SH-SY5Y (cell line): ENCODE measurements around the gene AOPEP.

ENCODE experiments used
- GATA2 ChIP-seq: IDR thresholded peaks from 2 replicates; pipeline ENCODE4 v1.6.1; 2011; ENCODE audit warnings: mild to moderate bottlenecking, low read depth, low read length
- GATA3 ChIP-seq: IDR thresholded peaks from 2 replicates; pipeline ENCODE4 v1.6.1; 2011; ENCODE audit warnings: low read depth, mild to moderate bottlenecking, low read length, moderate library complexity

AOPEP gene

DNA sequence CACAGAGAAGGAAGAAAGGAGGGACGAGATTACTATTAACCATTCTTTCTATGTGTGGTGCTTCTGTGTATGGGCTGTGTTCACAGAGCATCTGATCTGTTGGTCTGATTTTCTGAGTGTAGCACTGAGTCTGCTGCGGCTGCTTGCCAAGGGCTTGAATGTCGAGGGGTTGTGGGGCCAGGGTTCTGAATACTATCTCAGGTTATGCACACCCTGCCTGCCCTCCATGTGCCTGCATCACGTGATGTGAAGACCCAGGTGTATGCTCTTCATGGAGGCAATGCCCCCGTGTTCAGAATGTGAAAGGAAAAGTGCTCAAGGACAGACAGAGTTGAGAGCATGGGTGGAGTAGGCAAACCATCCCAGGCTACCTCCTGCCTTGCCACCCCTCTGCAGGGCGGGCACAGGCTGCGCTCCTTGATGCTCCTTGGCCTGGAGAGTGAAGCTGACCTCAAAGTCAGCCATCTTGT lies 336.1 kb downstream of the AOPEP start:
- TF ChIP-seq GATA3 (no peak), GATA2 (no peak)

DNA sequence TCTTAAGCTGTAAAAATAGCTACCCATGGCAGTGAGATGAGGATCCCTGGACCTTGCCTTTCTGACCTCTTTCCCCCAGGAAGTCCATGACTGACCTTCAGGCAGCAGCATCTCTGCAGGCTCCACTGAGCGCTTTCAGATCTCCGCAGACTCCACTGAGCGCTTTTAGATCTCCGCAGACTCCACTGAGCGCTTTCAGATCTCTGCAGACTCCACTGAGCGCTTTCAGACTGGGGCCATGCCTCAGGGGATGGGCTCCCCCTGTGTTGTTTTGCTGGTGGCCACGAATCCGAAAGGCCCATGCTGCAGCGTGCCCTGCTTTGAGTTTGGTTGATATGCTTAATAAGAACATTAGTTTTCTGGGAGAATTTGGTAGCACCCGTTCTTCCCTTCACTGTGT lies 336.8 kb downstream of the AOPEP start:
- TF ChIP-seq GATA3 (no peak), GATA2 (no peak)

DNA sequence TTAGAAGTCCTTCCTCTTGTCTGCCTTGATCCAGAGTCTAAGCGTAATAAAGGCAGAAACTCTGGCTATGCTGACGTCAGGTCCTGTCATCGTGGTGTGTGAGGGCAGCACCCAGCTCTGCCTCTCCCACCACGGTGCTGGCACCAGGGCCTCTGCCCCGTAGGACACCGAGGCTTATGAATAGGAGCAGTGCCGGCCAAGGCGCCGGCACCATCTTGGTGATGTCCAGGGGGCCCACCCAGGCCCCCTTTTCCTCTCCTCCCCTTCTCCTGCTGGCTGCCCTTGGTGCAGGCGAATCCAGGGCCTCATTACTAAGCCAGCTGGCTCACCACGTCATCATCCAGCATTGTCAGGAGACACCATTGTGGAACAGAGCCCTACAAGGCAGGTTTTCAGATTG lies 338.7 kb downstream of the AOPEP start:
- no peak for TF ChIP-seq GATA2
- TF ChIP-seq GATA3, result no peak

DNA sequence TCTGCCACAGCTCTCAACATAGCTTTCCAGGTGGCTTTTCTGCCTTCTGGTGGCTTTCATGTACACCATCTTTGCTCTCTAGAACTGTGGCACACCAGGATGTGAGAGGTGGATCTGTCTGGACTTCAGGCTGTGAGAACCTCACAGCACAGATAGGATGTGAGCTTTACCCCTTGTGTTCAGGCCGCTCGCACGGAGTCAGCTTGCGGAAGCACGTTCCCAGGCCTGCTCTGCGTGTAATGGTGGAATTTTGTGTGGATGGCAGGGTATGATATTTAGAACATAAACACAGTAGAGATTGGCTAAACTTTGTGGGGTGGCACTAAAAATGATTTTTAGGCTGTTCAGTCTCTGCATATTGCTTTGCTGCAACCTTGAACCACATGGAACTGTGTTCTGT lies 340.6 kb downstream of the AOPEP start:
- TF ChIP-seq GATA2, result no peak
- TF ChIP-seq GATA3, result no peak

DNA sequence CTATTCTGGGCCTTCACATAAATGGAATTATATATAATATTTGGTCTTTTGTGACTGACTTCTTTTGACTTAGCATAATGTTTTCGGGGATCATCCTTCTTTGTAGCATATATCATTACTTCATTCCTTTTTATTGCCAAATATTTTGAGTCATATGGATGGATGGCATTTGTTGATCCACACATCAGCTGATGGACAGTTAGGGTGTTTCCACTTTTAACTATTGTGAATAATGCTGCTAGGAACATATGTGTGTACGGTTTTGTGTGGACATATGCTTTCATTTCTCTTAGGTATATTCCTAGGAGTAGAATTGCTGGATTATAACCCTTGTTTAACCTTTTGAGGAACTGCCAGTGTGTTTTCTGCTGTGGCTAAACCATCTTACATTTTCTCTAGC lies 341.4 kb downstream of the AOPEP start:
- TF ChIP-seq GATA3 (no peak), GATA2 (no peak)

DNA sequence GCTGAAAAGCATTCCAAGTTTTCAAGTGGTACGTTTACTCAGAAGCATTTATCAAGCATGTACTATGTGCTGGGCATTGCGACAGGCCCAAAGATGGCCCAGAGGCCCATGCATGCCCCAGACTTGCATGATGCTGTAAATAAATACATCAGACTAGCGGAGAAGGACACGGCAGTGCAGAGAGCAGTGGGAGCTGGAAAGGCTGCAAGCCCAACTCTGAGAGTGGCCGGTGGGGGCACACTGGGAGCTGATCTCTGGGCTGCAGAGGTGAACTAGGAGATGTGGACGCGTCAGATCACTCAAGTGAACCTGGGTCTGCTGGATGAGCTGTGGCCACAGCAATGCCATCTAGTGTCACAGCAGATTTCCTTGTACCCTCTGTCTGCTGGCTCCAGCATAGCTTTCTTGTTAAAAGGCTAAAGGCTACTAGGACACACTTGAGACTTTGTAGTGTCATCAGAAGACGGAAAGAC lies 344.1 kb downstream of the AOPEP start:
- TF ChIP-seq GATA2 (no peak), GATA3 (no peak)

DNA sequence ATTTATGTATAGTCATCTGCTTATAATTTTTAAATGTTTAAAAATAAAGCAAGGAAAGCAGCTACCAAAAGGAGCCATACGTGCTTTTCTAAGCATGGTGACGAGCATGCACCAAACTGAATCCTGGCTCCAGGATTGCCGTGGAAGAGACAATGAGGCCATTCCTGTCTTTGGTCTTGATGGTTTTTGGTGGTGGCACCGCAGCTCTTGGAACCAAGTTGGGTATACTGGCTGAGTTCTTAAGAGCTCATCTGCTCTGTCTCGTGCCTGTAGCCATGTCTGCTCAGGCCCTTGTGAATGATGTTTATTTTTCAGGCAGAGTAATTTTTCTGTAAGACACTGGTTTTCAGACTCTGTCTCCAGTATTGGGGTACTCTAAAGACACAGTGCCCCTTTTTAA lies 345.0 kb downstream of the AOPEP start:
- TF ChIP-seq GATA3 (no peak), GATA2 (no peak)

DNA sequence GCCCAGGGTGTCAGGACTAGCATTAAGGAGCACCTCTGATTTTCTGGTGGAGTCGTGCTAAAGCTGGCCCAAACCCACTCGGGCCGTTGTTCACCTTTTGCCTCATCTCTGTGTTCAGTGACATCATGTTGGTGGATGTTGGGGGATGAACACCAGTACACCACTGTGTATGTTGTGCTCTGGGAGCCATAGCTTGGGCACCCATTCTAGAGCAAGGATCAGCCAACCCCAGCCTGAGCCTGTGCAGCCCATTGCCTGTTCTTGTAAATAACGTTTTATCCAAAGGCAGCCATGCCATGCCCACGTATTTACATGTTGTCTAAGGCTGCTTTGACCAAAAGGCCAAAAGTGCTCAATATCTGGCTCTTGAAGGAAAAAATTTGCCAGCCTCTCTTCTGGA lies 345.4 kb downstream of the AOPEP start:
- no peak for TF ChIP-seq GATA3
- no peak for TF ChIP-seq GATA2

DNA sequence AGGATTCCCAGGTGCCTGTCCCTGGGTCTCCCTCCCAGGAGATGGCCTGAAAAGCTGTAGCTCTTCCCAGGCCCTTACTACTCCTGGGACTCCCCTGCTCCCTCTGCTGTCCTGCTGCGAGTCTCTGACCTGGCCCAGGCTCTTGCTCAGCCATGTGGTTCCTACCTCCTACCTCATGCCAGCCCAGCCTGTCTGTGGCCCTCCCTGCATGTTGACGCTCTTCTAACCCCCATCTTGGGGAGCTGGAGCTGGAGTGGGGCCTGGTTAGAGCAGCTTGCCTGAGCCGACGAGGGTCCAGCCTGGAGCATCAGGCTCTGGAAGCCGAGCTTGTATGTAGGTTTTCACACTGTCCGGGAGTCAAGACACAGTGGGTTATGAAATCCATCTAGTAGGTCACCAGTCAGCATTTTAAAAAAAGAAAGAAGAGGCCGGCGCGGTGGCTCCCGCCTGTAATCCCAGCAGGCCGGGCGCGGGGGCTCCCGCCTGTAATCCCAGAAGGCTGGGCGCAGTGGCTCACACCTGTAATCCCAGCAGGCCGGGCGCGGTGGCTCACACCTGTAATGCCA lies 346.6 kb downstream of the AOPEP start:
- TF ChIP-seq GATA3, result no peak
- no peak for TF ChIP-seq GATA2

DNA sequence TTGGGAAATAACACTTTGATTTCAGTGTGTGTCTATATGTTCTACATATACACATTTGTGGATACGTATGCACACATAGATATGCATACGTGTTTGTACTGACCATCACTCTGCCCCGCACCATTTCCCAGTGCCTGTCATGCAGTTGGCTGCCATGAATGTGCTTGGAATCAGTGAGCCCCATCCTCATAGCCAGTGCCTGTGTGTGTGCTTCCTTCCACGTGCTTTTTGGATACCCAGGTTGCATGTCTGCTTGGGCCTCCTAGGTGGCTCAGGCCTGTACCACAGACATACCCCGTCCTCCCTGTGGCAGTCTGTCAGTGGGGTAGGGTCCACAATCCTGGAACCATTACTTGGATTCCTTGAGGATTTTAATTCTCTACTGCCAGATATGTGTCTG lies 347.4 kb downstream of the AOPEP start:
- TF ChIP-seq GATA2 (no peak), GATA3 (no peak)

DNA sequence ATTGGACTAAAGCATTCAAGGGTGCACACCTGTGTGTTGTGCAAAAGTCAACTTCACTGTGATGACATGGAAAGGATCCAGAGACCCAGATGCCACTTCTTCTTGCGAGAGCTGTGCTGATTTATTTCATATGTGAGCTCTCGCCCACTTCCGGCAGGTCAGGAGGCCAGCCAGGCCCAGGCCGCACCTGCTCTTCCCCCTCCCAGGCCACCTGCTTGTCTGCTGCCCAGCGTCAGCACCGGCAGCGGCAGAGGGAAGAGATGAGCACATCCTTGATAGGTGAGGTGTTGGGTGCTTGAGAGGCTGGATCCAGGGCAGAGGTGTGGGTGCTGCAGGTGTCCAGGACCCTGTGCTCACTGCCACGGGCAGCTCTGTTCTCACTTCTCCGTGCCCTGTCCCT lies 348.1 kb downstream of the AOPEP start:
- no peak for TF ChIP-seq GATA2
- no peak for TF ChIP-seq GATA3

DNA sequence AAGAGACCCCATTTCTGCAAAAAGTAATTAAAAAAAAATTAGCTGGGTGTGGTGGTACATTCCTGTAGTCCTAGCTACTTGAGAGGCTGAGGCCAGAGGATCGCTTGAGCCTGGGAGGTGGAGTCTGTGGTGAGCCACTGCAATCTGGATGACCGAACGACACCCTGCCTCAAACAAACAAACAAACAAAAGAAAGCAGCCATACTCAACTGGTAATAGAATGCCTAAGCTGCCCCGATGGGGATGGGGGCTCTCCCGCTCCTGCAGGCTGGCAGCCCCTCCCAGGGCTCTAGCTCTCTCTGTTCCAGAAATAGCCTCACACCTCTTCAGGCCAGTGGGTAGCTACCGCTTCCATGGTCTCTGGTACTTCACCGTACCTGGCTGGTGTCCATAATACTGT lies 349.2 kb downstream of the AOPEP start:
- TF ChIP-seq GATA3, result no peak
- no peak for TF ChIP-seq GATA2

DNA sequence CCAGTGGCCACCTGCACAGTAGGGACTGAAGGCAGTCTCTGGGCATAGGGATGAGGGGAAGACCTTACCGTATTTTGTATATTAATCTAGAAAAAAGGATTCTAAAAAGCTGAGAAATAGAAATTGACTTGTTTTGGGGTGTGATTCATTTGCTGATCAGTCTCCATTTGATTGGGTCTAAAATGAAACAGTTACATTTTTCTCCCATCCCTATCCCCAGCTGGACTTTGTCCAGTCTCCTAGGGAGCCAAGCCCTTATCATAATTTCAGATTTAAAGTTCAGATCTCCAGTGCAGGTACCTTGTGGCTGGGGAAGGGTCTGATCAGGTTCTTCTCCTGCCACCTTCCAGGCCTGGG lies 350.2 kb downstream of the AOPEP start:
- TF ChIP-seq GATA2, result no peak
- TF ChIP-seq GATA3, result no peak

DNA sequence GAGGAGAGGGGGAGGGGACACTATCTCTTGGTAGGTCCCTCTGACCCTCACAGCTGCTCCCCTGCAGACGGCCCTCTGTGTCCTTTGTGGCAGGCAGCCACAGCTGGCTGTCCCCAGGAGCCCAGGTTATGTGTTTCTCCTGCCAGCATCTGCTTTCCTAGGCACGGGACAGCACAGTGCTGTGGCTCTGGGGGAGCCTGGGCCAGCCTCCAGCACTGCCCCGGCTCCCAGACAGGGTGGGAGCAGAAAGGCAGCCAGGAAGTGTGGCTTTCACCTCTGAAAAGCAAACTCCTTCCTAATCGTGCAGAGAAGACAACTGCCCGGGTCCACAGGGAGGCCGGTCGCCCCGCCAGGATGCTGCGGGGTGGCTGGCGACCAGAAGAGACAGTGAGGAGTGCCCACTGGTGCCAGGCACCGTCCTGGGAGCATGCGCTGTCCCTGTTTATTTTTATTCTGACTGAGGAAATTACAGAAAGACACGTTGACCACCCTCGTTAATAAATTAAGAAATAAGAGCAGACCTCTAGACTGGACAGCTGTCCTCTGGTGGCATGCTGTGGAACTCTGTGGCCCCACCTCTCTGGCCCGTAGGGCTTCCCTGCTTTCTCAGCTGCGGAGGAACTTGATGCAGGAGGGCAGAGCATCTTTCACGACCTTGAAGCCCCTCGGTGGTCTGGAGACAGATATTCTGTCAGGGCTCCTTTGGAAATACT lies 350.7 kb downstream of the AOPEP start:
- TF ChIP-seq GATA3 (no peak), GATA2 (no peak)

DNA sequence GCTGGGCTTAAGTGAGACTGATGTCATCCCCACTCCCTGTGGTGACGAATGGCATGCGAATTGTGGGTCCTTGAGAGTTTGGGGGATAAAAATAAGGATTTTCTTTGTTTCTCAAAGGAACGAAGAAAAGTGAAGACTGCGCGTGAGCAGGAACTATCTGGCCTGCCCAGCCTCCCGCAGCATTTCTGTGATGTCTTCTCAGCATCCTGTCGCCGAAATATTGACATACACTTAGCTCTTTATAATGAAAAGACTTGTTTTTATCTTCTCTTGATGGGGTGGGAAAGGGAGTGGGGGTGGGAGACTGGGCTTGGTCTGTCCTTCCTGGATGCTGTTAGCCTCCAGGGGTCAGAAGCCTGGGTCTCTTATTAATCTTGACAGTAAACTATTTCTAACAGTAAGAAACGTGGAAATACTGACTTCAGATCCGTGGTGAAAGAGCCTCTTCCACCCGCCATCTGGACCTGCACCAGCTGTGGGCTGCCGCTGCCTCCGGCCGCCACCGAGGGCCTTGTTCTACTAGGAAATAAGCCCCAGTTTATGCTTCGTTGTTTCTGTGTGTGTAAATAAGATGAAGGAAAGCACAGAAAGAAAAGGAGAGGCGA lies 351.4 kb downstream of the AOPEP start:
- no peak for TF ChIP-seq GATA3
- TF ChIP-seq GATA2, result no peak
